HCT116 (cell line): Measurements from ENCODE around the gene CMA1. TPM values are rescaled to one million over a fixed set of nuclear protein-coding genes. Genes with fewer than 3 reads are reported as not detected.

Experiments
- ATAC-seq: fragments of 200-7000 bp; cut with Tn5 transposase; 2 replicates; pipeline ENCODE4 v1.9.1; 2020; ENCODE audit warnings: mild to moderate bottlenecking, moderate library complexity
- BruUV-seq: library from RNA; stranded (reverse); fragments of 400-500 nt; replicated peaks from 2 replicates; lab custom pipeline; 2021; lab: Mats Ljungman, UMichigan
- CTCF ChIA-PET: fragments of 300-600 bp; sonication (Branson Sonifier 250); formaldehyde crosslinking; loops from one replicate; lab custom pipeline; 2021; ENCODE audit warnings: antibody characterized with exemption; lab: Charles Lee
- POLR2A ChIA-PET: fragments of 300-600, 350-600 bp; sonication (Branson Sonifier 250); formaldehyde crosslinking; loops from one replicate; lab custom pipeline; 2021; ENCODE audit warnings: antibody characterized with exemption; lab: Charles Lee
- RAD21 ChIA-PET, 2 experiments: fragments of 300-600 bp; sonication (Branson Sonifier 250); formaldehyde crosslinking; loops; one replicate each; lab custom pipeline; 2023; ENCODE audit warnings: low total read pairs in 2 of 2; ENCODE audit not compliant: uncharacterized antibody in 2 of 2, unreplicated experiment in 2 of 2, low non-redundant PET in 1 of 2; lab: Charles Lee
- DNase-seq: peaks from one replicate; pipeline ENCODE4 v3.0.0-alpha.2; 2010; ENCODE audit warnings: low read depth, low spot score
- H2AFZ ChIP-seq: fragments of 200-600 bp; shearing (Covaris generic), sonication (generic); 2 replicates; pipeline ENCODE4 v1.6.1; 2017; ENCODE audit warnings: low read depth, mixed run types, mixed read lengths, antibody characterized with exemption, low read length; ENCODE audit not compliant: poor library complexity, severe bottlenecking
- H3K27ac ChIP-seq: 2 replicates; pipeline ENCODE4 v1.5.1; 2012; ENCODE audit warnings: low read depth, low read length
- H3K27me3 ChIP-seq: fragments of 200-600 bp; sonication (generic); 2 replicates; pipeline ENCODE4 v1.6.1; 2016; ENCODE audit warnings: mixed run types, low read length, mixed read lengths; ENCODE audit not compliant: insufficient read depth
- H3K36me3 ChIP-seq, 2 experiments: fragments of 200-500 bp in 1 of 2; fragments of 200-600 bp in 1 of 2; sonication (Bioruptor generic) in 1 of 2; sonication (generic) in 1 of 2; 2 replicates each; pipeline versions ENCODE4 v1.5.1 to v1.6.1; 2014 to 2016; ENCODE audit warnings: low read length in 2 of 2, inconsistent platforms in 1 of 2, mixed read lengths in 1 of 2, mixed run types in 1 of 2; ENCODE audit not compliant: insufficient read depth in 2 of 2, control insufficient read depth in 1 of 2
- H3K4me1 ChIP-seq, 2 experiments: fragments of 200-600 bp in 1 of 2; sonication (generic) in 1 of 2; 2 replicates each; pipeline versions ENCODE4 v1.5.1 to v1.6.1; 2012 to 2017; ENCODE audit warnings: low read length in 2 of 2, inconsistent platforms in 1 of 2, mild to moderate bottlenecking in 1 of 2, mixed read lengths in 1 of 2, mixed run types in 1 of 2, moderate library complexity in 1 of 2; ENCODE audit not compliant: insufficient read depth in 2 of 2, control insufficient read depth in 1 of 2
- H3K4me2 ChIP-seq: fragments of 200-600 bp; sonication (generic); 2 replicates; pipeline ENCODE4 v1.6.1; 2017; ENCODE audit warnings: mixed run types, low read length, mixed read lengths
- H3K4me3 ChIP-seq, 2 experiments: fragments of 200-600 bp in 1 of 2; sonication (generic) in 1 of 2; replicated peaks in 1 of 2; 2 replicates each; pipeline ENCODE4 v1.5.1; 2011 to 2016; ENCODE audit warnings: low read length in 2 of 2, control low read depth in 1 of 2, low read depth in 1 of 2, mild to moderate bottlenecking in 1 of 2, mixed read lengths in 1 of 2, mixed run types in 1 of 2
- H3K79me2 ChIP-seq: fragments of 200-600 bp; sonication (generic); 2 replicates; pipeline ENCODE4 v1.6.1; 2017; ENCODE audit warnings: mild to moderate bottlenecking, mixed run types, low read length, moderate library complexity, mixed read lengths; ENCODE audit not compliant: insufficient read depth
- H3K9ac ChIP-seq: fragments of 200-600 bp; sonication (generic); 2 replicates; pipeline ENCODE4 v1.6.1; 2016; ENCODE audit warnings: low read length, mixed read lengths
- H3K9me2 ChIP-seq: fragments of 200-600 bp; sonication (generic), shearing (Covaris generic); 2 replicates; pipeline ENCODE4 v1.6.1; 2017; ENCODE audit warnings: mixed run types, mild to moderate bottlenecking, moderate library complexity; ENCODE audit not compliant: insufficient read depth
- H3K9me3 ChIP-seq, 2 experiments: fragments of 200-500 bp in 1 of 2; fragments of 200-600 bp in 1 of 2; sonication (Bioruptor generic) in 1 of 2; sonication (generic) in 1 of 2; 2 replicates each; pipeline ENCODE4 v1.6.1; 2014 to 2017; ENCODE audit warnings: low read length in 2 of 2, mixed read lengths in 2 of 2, inconsistent platforms in 1 of 2, low read depth in 1 of 2, mild to moderate bottlenecking in 1 of 2, mixed run types in 1 of 2, moderate library complexity in 1 of 2; ENCODE audit not compliant: control insufficient read depth in 1 of 2, insufficient read depth in 1 of 2
- H4K20me1 ChIP-seq: fragments of 200-600 bp; sonication (generic), shearing (Covaris generic); 2 replicates; pipeline ENCODE4 v1.6.1; 2017; ENCODE audit warnings: mixed run types, mild to moderate bottlenecking, moderate library complexity; ENCODE audit not compliant: insufficient read depth
- CBX3 ChIP-seq: IDR thresholded peaks from 2 replicates; pipeline ENCODE4 v1.6.1; 2012; ENCODE audit warnings: low read depth
- CEBPB ChIP-seq: IDR thresholded peaks from 2 replicates; pipeline ENCODE4 v1.6.1; 2012; ENCODE audit warnings: low read depth
- EGR1 ChIP-seq: IDR thresholded peaks from 2 replicates; pipeline ENCODE4 v1.6.1; 2012; ENCODE audit warnings: low read depth
- ELF1 ChIP-seq: IDR thresholded peaks from 2 replicates; pipeline ENCODE4 v1.6.1; 2012; ENCODE audit warnings: low read depth, borderline replicate concordance
- EZH2 ChIP-seq: fragments of 200-600 bp; sonication (generic); IDR thresholded peaks from 2 replicates; pipeline ENCODE4 v1.6.1; 2017; ENCODE audit warnings: antibody characterized with exemption, mixed run types
- EZH2phosphoT487 ChIP-seq: fragments of 200-600 bp; IDR thresholded peaks from 2 replicates; pipeline ENCODE4 v1.6.1; 2018; ENCODE audit warnings: antibody characterized with exemption, borderline replicate concordance
- FOSL1 ChIP-seq: IDR thresholded peaks from 2 replicates; pipeline ENCODE4 v1.6.1; 2012; ENCODE audit warnings: low read depth
- JUND ChIP-seq: IDR thresholded peaks from 2 replicates; pipeline ENCODE4 v1.6.1; 2012
- POLR2A ChIP-seq: IDR thresholded peaks from 2 replicates; pipeline ENCODE4 v1.7.0; 2011; ENCODE audit warnings: borderline replicate concordance; ENCODE audit not compliant: insufficient read depth, insufficient read length; ENCODE audit errors: extremely low read depth
- POLR2AphosphoS5 ChIP-seq: IDR thresholded peaks from 2 replicates; pipeline ENCODE4 v1.6.1; 2011; ENCODE audit warnings: mild to moderate bottlenecking, low read depth, low read length, moderate library complexity
- SIN3A ChIP-seq: IDR thresholded peaks from 2 replicates; pipeline ENCODE4 v1.6.1; 2012; ENCODE audit warnings: low read depth
- SP1 ChIP-seq: IDR thresholded peaks from 2 replicates; pipeline ENCODE4 v1.6.1; 2012; ENCODE audit warnings: low read depth
- SRF ChIP-seq: IDR thresholded peaks from 2 replicates; pipeline ENCODE4 v1.6.1; 2012; ENCODE audit warnings: low read depth
- TCF7L2 ChIP-seq: IDR thresholded peaks from 2 replicates; pipeline ENCODE4 v1.7.0; 2011; ENCODE audit warnings: borderline replicate concordance, inconsistent platforms; ENCODE audit not compliant: insufficient read depth, insufficient read length; ENCODE audit errors: extremely low read depth
- YY1 ChIP-seq: IDR thresholded peaks from 2 replicates; pipeline ENCODE4 v1.6.1; 2011; ENCODE audit warnings: low read length, low read depth, moderate library complexity, mild to moderate bottlenecking; ENCODE audit not compliant: insufficient replicate concordance; ENCODE audit errors: extremely low read depth
- ZBTB33 ChIP-seq: IDR thresholded peaks from 2 replicates; pipeline ENCODE4 v1.6.1; 2011; ENCODE audit warnings: mild to moderate bottlenecking, low read length, moderate library complexity; ENCODE audit not compliant: insufficient replicate concordance; ENCODE audit errors: extremely low read depth
- ZFX ChIP-seq: fragments of 450-650 bp; IDR thresholded peaks from 2 replicates; pipeline ENCODE4 v1.6.1; 2017
- intact Hi-C: fragments of 100-400 bp; cut with micrococcal nuclease; formaldehyde crosslinking; loops from 2 replicates; pipeline ENCODE4 v1.10.0; 2022
- total RNA-seq: library from RNA; stranded (reverse); gene quantifications from one replicate; pipeline ENCODE4 v1.2.1, GENCODE V29; 2021; ENCODE audit not compliant: unreplicated experiment
- TF ChIP-seq, protein P1 (sequence below), 3 experiments: fragments of 200-600 bp in 1 of 3; sonication (generic) in 1 of 3; IDR thresholded peaks in 2 of 3; conservative IDR thresholded peaks in 1 of 3; 2 replicates each; pipeline ENCODE4 v1.5.1; 2012 to 2017; ENCODE audit warnings: low read depth in 2 of 3, low read length in 2 of 3, antibody characterized with exemption in 1 of 3, borderline replicate concordance in 1 of 3, control low read depth in 1 of 3, mild to moderate bottlenecking in 1 of 3, mixed read lengths in 1 of 3, mixed run types in 1 of 3, moderate library complexity in 1 of 3; ENCODE audit not compliant: insufficient read depth in 1 of 3
- TF ChIP-seq, protein P2 (sequence below): IDR thresholded peaks from 2 replicates; pipeline ENCODE4 v1.6.1; 2012

The CMA1 gene
- total RNA-seq, 1 experiment from 2014 or later = not detected

- TF ChIP-seq EZH2phosphoT487 (no peak), TCF7L2 (no peak), POLR2A (no peak), JUND (no peak), YY1 (no peak), ZFX (no peak), CBX3 (no peak), CEBPB (no peak)
Observed at GRCh38 chr14:24465368-24465767, 42.7 kb downstream of the CMA1 start (continued).

- Histone ChIP-seq H3K36me3 (no peaks in the 10 kb centered on the region), H3K27ac (no peak overlapping the region), H3K9ac (no peak overlapping the region), H3K4me2 (no peak overlapping the region), H3K4me3 (no peak overlapping the region), H3K27me3 (no peaks in the 10 kb centered on the region), H2AFZ (no peak overlapping the region), H4K20me1 (no peaks in the 10 kb centered on the region), H3K9me3 (no peaks in the 10 kb centered on the region), H3K9me2 (no peaks in the 10 kb centered on the region), H3K4me1 (no peaks in the 10 kb centered on the region), H3K79me2 (no peaks in the 10 kb centered on the region)
- ChIA-PET POLR2A (no interaction called here), RAD21 (no interaction called here), CTCF (no interaction called here)
- intact Hi-C loops = no loop called here
- DNase-seq = no peak
- no peak for TF ChIP-seq SRF
- TF ChIP-seq ELF1 = no peak
- no peak for TF ChIP-seq EGR1
- TF ChIP-seq, protein P1, sequence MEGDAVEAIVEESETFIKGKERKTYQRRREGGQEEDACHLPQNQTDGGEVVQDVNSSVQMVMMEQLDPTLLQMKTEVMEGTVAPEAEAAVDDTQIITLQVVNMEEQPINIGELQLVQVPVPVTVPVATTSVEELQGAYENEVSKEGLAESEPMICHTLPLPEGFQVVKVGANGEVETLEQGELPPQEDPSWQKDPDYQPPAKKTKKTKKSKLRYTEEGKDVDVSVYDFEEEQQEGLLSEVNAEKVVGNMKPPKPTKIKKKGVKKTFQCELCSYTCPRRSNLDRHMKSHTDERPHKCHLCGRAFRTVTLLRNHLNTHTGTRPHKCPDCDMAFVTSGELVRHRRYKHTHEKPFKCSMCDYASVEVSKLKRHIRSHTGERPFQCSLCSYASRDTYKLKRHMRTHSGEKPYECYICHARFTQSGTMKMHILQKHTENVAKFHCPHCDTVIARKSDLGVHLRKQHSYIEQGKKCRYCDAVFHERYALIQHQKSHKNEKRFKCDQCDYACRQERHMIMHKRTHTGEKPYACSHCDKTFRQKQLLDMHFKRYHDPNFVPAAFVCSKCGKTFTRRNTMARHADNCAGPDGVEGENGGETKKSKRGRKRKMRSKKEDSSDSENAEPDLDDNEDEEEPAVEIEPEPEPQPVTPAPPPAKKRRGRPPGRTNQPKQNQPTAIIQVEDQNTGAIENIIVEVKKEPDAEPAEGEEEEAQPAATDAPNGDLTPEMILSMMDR (IDR thresholded peaks at IDR 0.05 in 2 of 3, conservative IDR thresholded peaks at IDR 0.05 in 1 of 3; ENCODE audit: borderline replicate concordance in 1 of 3, insufficient read depth in 1 of 3, low read depth in 2 of 3, low read length in 2 of 3) = no peak
- TF ChIP-seq JUND = no peak
- TF ChIP-seq EZH2 = no peak
- TF ChIP-seq SP1 = no peak
- no peak for TF ChIP-seq SIN3A
- TF ChIP-seq, protein P2, sequence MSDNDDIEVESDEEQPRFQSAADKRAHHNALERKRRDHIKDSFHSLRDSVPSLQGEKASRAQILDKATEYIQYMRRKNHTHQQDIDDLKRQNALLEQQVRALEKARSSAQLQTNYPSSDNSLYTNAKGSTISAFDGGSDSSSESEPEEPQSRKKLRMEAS = no peak
- TF ChIP-seq CEBPB = no peak
- TF ChIP-seq ZBTB33 = no peak
- no peak for TF ChIP-seq POLR2AphosphoS5
- TF ChIP-seq FOSL1 = no peak
- ATAC-seq = no peak
- no TSS peak for BruUV-seq
Observed at GRCh38 chr14:24463884-24464785, 43.9 kb downstream of the CMA1 start.
